ENCODE data around the gene PDK3. TPM values are rescaled to one million over a fixed set of nuclear protein-coding genes. Genes with fewer than 3 reads are reported as not detected.

Gene PDK3
- total RNA-seq (2022; extraction: Qiagen RNA extraction; ENCODE audit: low read depth) = 4.5 to 5.8 TPM (median 5.1 TPM) in 5 replicates

DNA sequence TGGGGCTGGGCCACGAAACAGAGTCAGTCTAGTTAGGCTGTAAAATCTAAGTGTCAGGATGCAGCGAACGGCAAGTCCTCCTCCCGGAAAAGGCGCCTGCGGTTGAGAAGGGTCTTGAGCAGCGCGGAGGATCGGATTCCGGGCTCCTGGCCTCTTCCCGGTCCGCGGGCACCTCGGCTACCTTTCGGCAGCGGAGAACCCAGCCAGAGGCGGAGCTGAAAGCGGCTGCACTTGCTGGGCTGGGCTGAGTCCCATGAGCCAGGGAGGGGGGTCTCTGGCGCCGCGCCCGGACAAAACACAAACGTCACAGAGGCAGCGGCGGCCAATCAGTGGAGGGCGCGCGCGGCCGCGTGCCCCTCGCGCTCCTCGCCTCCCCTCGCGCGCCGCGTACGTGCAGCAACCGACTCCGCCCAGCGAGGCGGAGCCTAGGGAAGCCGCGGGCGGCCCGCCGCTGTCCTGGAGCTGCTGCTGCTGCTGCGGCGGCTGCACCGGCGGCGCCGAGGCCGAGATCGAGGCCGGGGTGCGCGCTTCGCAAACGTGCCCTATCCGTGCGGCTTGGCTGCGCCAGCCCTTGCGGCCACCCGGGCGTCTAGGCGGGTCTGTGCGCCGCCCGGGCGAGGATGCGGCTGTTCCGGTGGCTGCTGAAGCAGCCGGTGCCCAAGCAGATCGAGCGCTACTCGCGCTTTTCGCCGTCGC lies at the start of gene PDK3:
Gene PDK3, plus strand, starts transcription at position 451 of the 696 bp plus-strand sequence. Its CDS starts 170 bp downstream, at position 621.

Other genes with a start within 250 kb of the PDK3 start
- gene SUPT20HL2, start 151.2 kb upstream of the PDK3 start, total RNA-seq (2022; extraction: Qiagen RNA extraction; ENCODE audit: low read depth) = not detected in 5 replicates
- not detected in 5 replicates for gene SUPT20HL1, start 104.6 kb upstream of the PDK3 start, total RNA-seq (2022; extraction: Qiagen RNA extraction; ENCODE audit: low read depth)
- gene PCYT1B, start 182.1 kb downstream of the PDK3 start, total RNA-seq (2022; extraction: Qiagen RNA extraction; ENCODE audit: low read depth) = not detected in 5 replicates
- 9.9 to 12.3 TPM (median 10.7 TPM) in 5 replicates for gene POLA1, start 228.6 kb downstream of the PDK3 start, total RNA-seq (2022; extraction: Qiagen RNA extraction; ENCODE audit: low read depth)